Psoas muscle (tissue), 8 donors: ENCODE measurements around the gene SRR. TPM values are rescaled to one million over a fixed set of nuclear protein-coding genes. Genes with fewer than 3 reads are reported as not detected.

Experiments used
- ATAC-seq, 4 donors: fragments of 200-7000 bp; cut with Tn5 transposase; one replicate each; pipeline ENCODE4 v1.9.1; 2020; ENCODE audit warnings: moderate library complexity in 3 of 4, mild to moderate bottlenecking in 2 of 4
- DNase-seq, 2 donors: peaks; one replicate each; pipeline ENCODE4 v3.0.0-alpha.2; 2020
- H3K27ac ChIP-seq: fragments of 200-600 bp; one replicate; pipeline ENCODE4 v1.8.0; 2022
- H3K27me3 ChIP-seq, 3 donors: fragments of 200-600 bp in 1 of 3; one replicate each; pipeline versions ENCODE4 v1.6.1 to v1.8.0; 2013 to 2022; ENCODE audit warnings: low read length in 2 of 3, mild to moderate bottlenecking in 2 of 3, moderate library complexity in 1 of 3; ENCODE audit not compliant: insufficient read depth in 3 of 3
- H3K36me3 ChIP-seq, 2 donors: fragments of 200-600 bp in 1 of 2; one replicate each; pipeline versions ENCODE4 v1.6.1 to v1.8.0; 2013 to 2022; ENCODE audit warnings: low read depth in 1 of 2, mild to moderate bottlenecking in 1 of 2, moderate library complexity in 1 of 2; ENCODE audit not compliant: insufficient read depth in 1 of 2
- H3K4me1 ChIP-seq: fragments of 200-600 bp; one replicate; pipeline ENCODE4 v1.8.0; 2022
- H3K4me3 ChIP-seq: fragments of 200-600 bp; one replicate; pipeline ENCODE4 v1.8.0; 2022; ENCODE audit warnings: mild to moderate bottlenecking
- H3K9me3 ChIP-seq: fragments of 200-600 bp; one replicate; pipeline ENCODE4 v1.8.0; 2022
- WGBS, 3 donors: extraction: QIAGEN DNeasy Blood & Tissue Kit; methylation state at CpG; one replicate each; pipeline versions ENCODE4 v1.1.6 to v1.1.7; 2013; 5-methylcytosine and 5-hydroxymethylcytosine counted together
- intact Hi-C, 2 donors: fragments of 100-400 bp; cut with DNase I; formaldehyde crosslinking; loops; one replicate each; pipeline versions ENCODE4 v1.11.0 to v1.14.2; 2022
- polyA plus RNA-seq, 3 donors: library from polyadenylated mRNA; stranded (reverse); fragments of 200-250 nt; gene quantifications; one replicate each; pipeline ENCODE4 v1.2.3, GENCODE V29; 2013
- total RNA-seq, 4 donors: library from RNA; stranded (reverse); fragmentation: NEBNext Ultra II Directional in 2 of 4; extraction: Animal tissue kit (Norgen Biotek cat#: 25700) in 2 of 4; gene quantifications; one replicate each; pipeline versions ENCODE4 v1.2.1 to v1.2.4, GENCODE V29; 2021 to 2023
- TF ChIP-seq, protein P1 (sequence below): fragments of 200-600 bp; IDR thresholded peaks from one replicate; pipeline ENCODE4 v1.8.0; 2022; ENCODE audit warnings: antibody characterized with exemption
- donor health status: healthy with polysubstance abuse.
- donor health status: DM: no; HTN: no; CAD: no; lungs with moderate emphysema.
- donor health status: Bipolar disorder and iron deficiency.
- donor health status: healthy.
- donor health status: DM: yes; HTN: yes; CAD: no.
- donor health status: DM: no; HTN: no; CAD: no.
- donor health status: DM: no; HTN: no; CAD: no.
- donor health status: DM: yes; HTN: yes; CAD: no.

The SRR gene
- total and polyA plus RNA-seq, 7 donors: 2.2 to 9.6 (median 5.1) TPM

DNA sequence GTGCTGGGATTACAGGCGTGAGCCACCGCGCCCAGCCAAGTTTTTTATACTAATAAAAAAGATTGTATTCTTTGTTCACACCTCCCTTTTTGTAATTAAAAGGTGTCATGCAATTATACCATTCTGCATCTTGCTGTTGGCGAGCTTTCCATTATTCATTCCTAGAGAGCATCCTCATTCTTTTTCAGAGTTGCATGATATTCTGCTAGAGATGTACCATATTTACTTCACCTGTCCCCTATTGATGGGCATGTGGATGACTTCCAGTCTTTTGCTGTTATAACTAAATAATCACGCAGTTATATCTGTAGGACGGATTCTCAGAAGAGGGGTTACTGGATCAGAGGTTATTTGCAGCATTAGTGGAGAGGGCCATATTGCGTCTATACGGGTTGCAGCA lies 50.6 kb downstream of the SRR start:
- DNase-seq: no peak
- TF ChIP-seq, protein P1, sequence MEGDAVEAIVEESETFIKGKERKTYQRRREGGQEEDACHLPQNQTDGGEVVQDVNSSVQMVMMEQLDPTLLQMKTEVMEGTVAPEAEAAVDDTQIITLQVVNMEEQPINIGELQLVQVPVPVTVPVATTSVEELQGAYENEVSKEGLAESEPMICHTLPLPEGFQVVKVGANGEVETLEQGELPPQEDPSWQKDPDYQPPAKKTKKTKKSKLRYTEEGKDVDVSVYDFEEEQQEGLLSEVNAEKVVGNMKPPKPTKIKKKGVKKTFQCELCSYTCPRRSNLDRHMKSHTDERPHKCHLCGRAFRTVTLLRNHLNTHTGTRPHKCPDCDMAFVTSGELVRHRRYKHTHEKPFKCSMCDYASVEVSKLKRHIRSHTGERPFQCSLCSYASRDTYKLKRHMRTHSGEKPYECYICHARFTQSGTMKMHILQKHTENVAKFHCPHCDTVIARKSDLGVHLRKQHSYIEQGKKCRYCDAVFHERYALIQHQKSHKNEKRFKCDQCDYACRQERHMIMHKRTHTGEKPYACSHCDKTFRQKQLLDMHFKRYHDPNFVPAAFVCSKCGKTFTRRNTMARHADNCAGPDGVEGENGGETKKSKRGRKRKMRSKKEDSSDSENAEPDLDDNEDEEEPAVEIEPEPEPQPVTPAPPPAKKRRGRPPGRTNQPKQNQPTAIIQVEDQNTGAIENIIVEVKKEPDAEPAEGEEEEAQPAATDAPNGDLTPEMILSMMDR: no peak
- intact Hi-C loops: no loop called here
- no peak for ATAC-seq
- Histone ChIP-seq H3K36me3 (peaks cover 0 to 6% of the 10 kb centered on the region in 2 donors), H3K4me1 (no peaks in the 10 kb centered on the region), H3K27ac (no peak overlapping the region), H3K4me3 (no peak overlapping the region), H3K9me3 (no peaks in the 10 kb centered on the region), H3K27me3 (no peaks in the 10 kb centered on the region)
- 86 to 98% (median 94%) methylated on average over 8 of the region's 8 CpGs for WGBS, 3 donors

DNA sequence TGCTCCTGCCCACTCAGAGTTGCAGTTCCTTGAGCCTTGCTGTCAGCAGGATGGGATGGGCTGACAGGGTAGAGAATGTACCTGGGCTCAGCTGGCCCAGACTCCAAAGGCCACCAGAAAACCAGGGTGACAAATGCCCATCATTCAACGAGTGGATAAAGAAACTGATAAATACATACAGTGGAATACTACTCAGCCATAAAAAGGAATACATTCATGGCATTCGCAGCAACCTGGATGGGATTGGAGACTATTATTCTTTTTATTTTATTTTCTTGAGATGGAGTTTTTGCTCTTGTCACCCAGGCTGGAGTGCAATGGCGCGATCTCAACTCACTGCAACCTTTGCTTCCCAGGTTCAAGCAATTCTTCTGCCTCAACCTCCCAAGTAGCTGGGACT lies 53.5 kb downstream of the SRR start:
- TF ChIP-seq, protein P1: no peak
- DNase-seq: no peak
- peaks cover 0 to 13% of the 10 kb centered on the region in 2 donors for H3K36me3 ChIP-seq
- no peaks in the 10 kb centered on the region for H3K27me3 ChIP-seq
- 98 to 99% (median 99%) methylated on average over 4 of the region's 4 CpGs for WGBS, 3 donors
- no peaks in the 10 kb centered on the region for H3K4me1 ChIP-seq
- no peak overlapping the region for H3K27ac ChIP-seq
- H3K4me3 ChIP-seq: no peak overlapping the region
- no peak for ATAC-seq
- intact Hi-C loops: no loop called here
- H3K9me3 ChIP-seq: no peaks in the 10 kb centered on the region

DNA sequence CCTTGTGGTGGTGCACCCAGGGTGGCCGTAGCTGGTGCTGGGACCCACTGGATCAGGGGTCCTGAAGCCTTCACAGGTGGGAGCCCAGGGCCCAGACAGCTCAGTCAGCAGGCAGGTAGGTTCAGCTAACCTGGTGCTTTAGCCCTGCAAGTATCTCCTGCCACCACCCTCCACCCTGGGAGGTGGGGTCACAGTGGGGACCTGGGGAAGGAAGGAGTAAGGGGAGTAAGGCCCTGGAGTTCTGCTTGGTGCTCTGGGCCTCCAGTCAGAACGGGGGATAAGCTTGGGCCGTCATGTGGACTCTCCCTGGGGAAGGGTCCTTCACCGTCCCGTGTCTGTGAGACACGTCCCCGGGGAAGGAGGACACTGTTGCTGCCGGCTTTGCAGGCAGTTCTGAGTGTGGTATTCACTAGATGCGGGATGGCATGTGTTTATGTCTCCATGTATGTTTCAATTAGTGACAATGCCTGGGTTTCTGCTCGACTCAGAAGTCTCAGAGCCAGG lies 54.2 kb downstream of the SRR start:
- DNase-seq: no peak
- Histone ChIP-seq H3K36me3 (peaks cover 0 to 18% of the 10 kb centered on the region in 2 donors), H3K27ac (no peak overlapping the region), H3K4me1 (no peaks in the 10 kb centered on the region), H3K4me3 (no peak overlapping the region), H3K9me3 (no peaks in the 10 kb centered on the region), H3K27me3 (no peaks in the 10 kb centered on the region)
- TF ChIP-seq, protein P1: no peak
- ATAC-seq: no peak
- WGBS, 3 donors: 90 to 94% (median 90%) methylated on average over 10 of the region's 10 CpGs
- intact Hi-C loops: no loop called here

DNA sequence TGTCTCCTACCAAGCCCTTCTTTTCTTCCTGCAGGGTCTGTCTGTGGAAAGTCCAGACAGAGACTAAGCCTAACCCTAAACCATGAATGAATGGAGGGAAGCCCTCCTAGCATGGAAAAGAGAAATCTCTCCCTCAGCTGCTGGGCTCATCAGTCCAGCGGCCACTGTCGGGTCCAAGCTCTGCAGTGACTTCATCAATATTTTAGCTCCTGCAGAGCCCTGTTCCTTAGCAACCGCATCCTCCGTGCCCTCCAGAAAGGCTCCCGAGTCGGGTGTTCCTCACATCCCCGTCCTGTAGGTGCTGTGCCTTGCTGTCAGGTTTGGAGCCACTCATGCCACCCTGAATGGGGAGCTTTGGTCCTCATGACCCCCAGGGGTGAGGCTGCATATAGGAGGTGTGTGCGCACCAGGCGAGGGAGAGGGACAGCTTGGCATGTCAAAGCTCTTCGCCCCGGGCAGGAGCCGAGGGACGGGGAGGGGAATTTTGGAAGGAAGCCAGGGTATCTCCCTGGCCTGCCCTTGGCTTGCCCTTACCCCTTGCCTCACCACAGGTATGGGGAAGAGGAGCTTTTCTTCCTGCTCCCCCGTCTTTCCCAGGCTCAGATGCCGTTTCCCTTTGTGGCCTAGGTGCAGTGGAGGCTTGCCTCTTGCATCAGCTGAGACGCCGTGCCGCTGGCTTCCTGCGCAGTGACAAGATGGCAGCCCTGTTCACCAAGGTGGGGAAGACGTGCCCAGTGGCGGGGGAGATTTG lies 57.4 kb downstream of the SRR start:
- no peak for ATAC-seq
- WGBS, 3 donors: 81 to 84% (median 84%) methylated on average over 21 of the region's 21 CpGs
- intact Hi-C loops: loop anchor here in 1 of 2 donors (10.0 kb wide), 1 partner anchor 54 kb away; no protein-coding TSS in a partner anchor
- DNase-seq: no peak
- Histone ChIP-seq H3K36me3 (peaks cover 0 to 36% of the 10 kb centered on the region in 2 donors), H3K27ac (no peak overlapping the region), H3K27me3 (no peaks in the 10 kb centered on the region), H3K9me3 (no peaks in the 10 kb centered on the region), H3K4me1 (peaks cover 21% of the 10 kb centered on the region), H3K4me3 (no peak overlapping the region)
- TF ChIP-seq, protein P1: no peak
